RPMI7951 (cell line): Measurements from ENCODE around the gene ASB6. TPM values are rescaled to one million over a fixed set of nuclear protein-coding genes. Genes with fewer than 3 reads are reported as not detected.

Experiments used
- DNase-seq: peaks from one replicate; pipeline ENCODE4 v3.0.0-alpha.2; 2012; ENCODE audit warnings: low read depth
- total RNA-seq: library from RNA; depleted of rRNA; stranded (reverse); fragments of >200 nt; shearing (Covaris generic); gene quantifications from 2 replicates; pipeline ENCODE4 v1.2.3, GENCODE V29; 2014; rRNA removed

Gene ASB6
- 10.3 and 12.2 TPM in 2 replicates for total RNA-seq

GRCh38 chr9:129641750-129642585 lies at the start of gene ASB6:
Gene ASB6, minus strand, starts transcription at chr9:129642151. Its CDS starts 152 bp downstream, at chr9:129641999.
- peak; percentile 94 for DNase-seq

GRCh38 chr9:129688285-129689043 lies 46.5 kb upstream of the ASB6 start:
- DNase-seq = no peak

GRCh38 chr9:129687391-129687790 lies 45.4 kb upstream of the ASB6 start:
- DNase-seq = no peak

- no peak for DNase-seq
Observed at GRCh38 chr9:129686736-129687135, 44.8 kb upstream of the ASB6 start.

- no peak for DNase-seq
Observed at GRCh38 chr9:129685933-129686259, 43.9 kb upstream of the ASB6 start.

GRCh38 chr9:129685220-129685932 lies 43.4 kb upstream of the ASB6 start:
- DNase-seq = peak; percentile 51

GRCh38 chr9:129682381-129682780 lies 40.4 kb upstream of the ASB6 start:
- DNase-seq = no peak

- no peak for DNase-seq
Observed at GRCh38 chr9:129681924-129682323, 40.0 kb upstream of the ASB6 start.

GRCh38 chr9:129679537-129679936 lies 37.6 kb upstream of the ASB6 start:
- no peak for DNase-seq

GRCh38 chr9:129678844-129679243 lies 36.9 kb upstream of the ASB6 start:
- DNase-seq = no peak

GRCh38 chr9:129677456-129677855 lies 35.5 kb upstream of the ASB6 start:
- DNase-seq = no peak

- DNase-seq = no peak
Observed at GRCh38 chr9:129676975-129677374, 35.0 kb upstream of the ASB6 start.

- no peak for DNase-seq
Observed at GRCh38 chr9:129676287-129676686, 34.3 kb upstream of the ASB6 start.

- DNase-seq = no peak
Observed at GRCh38 chr9:129675620-129676019, 33.7 kb upstream of the ASB6 start.

- no peak for DNase-seq
Observed at GRCh38 chr9:129674229-129674628, 32.3 kb upstream of the ASB6 start.

GRCh38 chr9:129673602-129674001 lies 31.7 kb upstream of the ASB6 start:
- no peak for DNase-seq

- DNase-seq = no peak
Observed at GRCh38 chr9:129672702-129673101, 30.8 kb upstream of the ASB6 start.

- DNase-seq = no peak
Observed at GRCh38 chr9:129671519-129671918, 29.6 kb upstream of the ASB6 start.

- DNase-seq = no peak
Observed at GRCh38 chr9:129671065-129671464, 29.1 kb upstream of the ASB6 start.

- DNase-seq = no peak
Observed at GRCh38 chr9:129669946-129670345, 28.0 kb upstream of the ASB6 start.

GRCh38 chr9:129669141-129669718 lies 27.3 kb upstream of the ASB6 start:
- peak; percentile 23 for DNase-seq

GRCh38 chr9:129667850-129668249 lies 25.9 kb upstream of the ASB6 start:
- no peak for DNase-seq
